Heart left ventricle (tissue), 16 donors: Measurements from ENCODE around the gene CCK. TPM values are rescaled to one million over a fixed set of nuclear protein-coding genes. Genes with fewer than 3 reads are reported as not detected.

Experiments
- ATAC-seq, 4 donors: fragments of 200-7000 bp; cut with Tn5 transposase; one replicate each; pipeline ENCODE4 v1.9.1; 2020 to 2022; ENCODE audit warnings: moderate library complexity in 4 of 4, mild to moderate bottlenecking in 3 of 4, moderate number of reproducible peaks in 1 of 4
- DNase-seq, 5 donors: peaks; one replicate each; pipeline ENCODE4 v3.0.0-alpha.2; 2020
- H3K27ac ChIP-seq, 12 donors: fragments of 200-600 bp; sonication (generic) in 4 of 12; one replicate each; pipeline versions ENCODE4 v1.5.0 to v1.8.0; 2016 to 2022; ENCODE audit warnings: mild to moderate bottlenecking in 2 of 12
- H3K27me3 ChIP-seq, 9 donors: fragments of 200-600 bp; sonication (generic) in 2 of 9; one replicate each; pipeline versions ENCODE4 v1.5.1 to v1.8.0; 2016 to 2022; ENCODE audit warnings: mild to moderate bottlenecking in 3 of 9
- H3K36me3 ChIP-seq, 9 donors: fragments of 200-600 bp; sonication (generic) in 2 of 9; one replicate each; pipeline versions ENCODE4 v1.5.0 to v1.8.0; 2018 to 2022; ENCODE audit warnings: mild to moderate bottlenecking in 2 of 9
- H3K4me1 ChIP-seq, 12 donors: fragments of 200-600 bp; sonication (generic) in 4 of 12; one replicate each; pipeline versions ENCODE4 v1.5.0 to v1.8.0; 2016 to 2022; ENCODE audit warnings: mild to moderate bottlenecking in 3 of 12
- H3K4me3 ChIP-seq, 12 donors: fragments of 200-600 bp; sonication (generic) in 4 of 12; one replicate each; pipeline versions ENCODE4 v1.5.0 to v1.8.0; 2017 to 2022; ENCODE audit warnings: mild to moderate bottlenecking in 9 of 12, moderate library complexity in 4 of 12
- H3K9me3 ChIP-seq, 12 donors: fragments of 200-600 bp; sonication (generic) in 4 of 12; one replicate each; pipeline versions ENCODE4 v1.5.0 to v1.8.0; 2016 to 2022; ENCODE audit warnings: mild to moderate bottlenecking in 1 of 12
- POLR2A ChIP-seq, 2 donors: fragments of 450-650 bp; IDR thresholded peaks; one replicate each; pipeline ENCODE4 v1.6.1; 2017; ENCODE audit warnings: antibody characterized with exemption in 2 of 2, mild to moderate bottlenecking in 2 of 2, moderate library complexity in 2 of 2
- WGBS, 4 donors: extraction: QIAGEN DNeasy Blood & Tissue Kit in 2 of 4; methylation state at CpG; one replicate each; pipeline versions ENCODE4 v1.1.5 to v1.1.7; 2013 to 2018; 5-methylcytosine and 5-hydroxymethylcytosine counted together
- intact Hi-C, 10 donors: fragments of 100-400 bp; cut with DNase I; formaldehyde crosslinking; loops; one replicate each; pipeline versions ENCODE4 v1.11.1 to v1.14.2; 2022
- polyA plus RNA-seq, 2 donors: library from polyadenylated mRNA; stranded (reverse); fragments of 200-250 nt; gene quantifications; one replicate each; pipeline ENCODE4 v1.2.3, GENCODE V29; 2013
- total RNA-seq, 9 donors: library from RNA; depleted of rRNA in 2 of 9; stranded (reverse); fragments of >200 nt in 2 of 9; fragmentation: NEBNext Ultra II Directional in 3 of 9; extraction: Animal tissue kit (Norgen Biotek cat#: 25700) in 3 of 9; gene quantifications; one replicate each; pipeline versions ENCODE4 v1.1.0 to v1.2.4, GENCODE V29; 2016 to 2023
- TF ChIP-seq, protein P1 (sequence below), 12 donors: fragments of 200-600 bp; sonication (generic) in 4 of 12; IDR thresholded peaks; one replicate each; pipeline versions ENCODE4 v1.5.0 to v1.8.0; 2018 to 2022; ENCODE audit warnings: antibody characterized with exemption in 12 of 12, mild to moderate bottlenecking in 5 of 12
- donor health status: ischemic (EF 13 %, LVEDD 7.1; RV severe dilation, severe dysfunction).
- donor health status: healthy with polysubstance abuse.
- donor health status: DM: no; HTN: yes; CAD: no.
- donor health status: DM: no; HTN: no; CAD: no.
- donor health status: ischemic (EF 25% LVEDD 6.9; RV normal size, moderate dysfunction).
- donor health status: ischemic (EF 25% LVEDD 5.7; RV mildly dilated, moderate dysfunction).
- donor health status: healthy.
- donor health status: DM: yes; HTN: yes; CAD: no.
- donor health status: ischemic (EF 35%, LVEDD 5.7; RV mildly dilated, moderate dysfunction).
- donor health status: nonischemic (EF 11% LVEDD 7.7; RV severe dilation, severe dysfunction).
- donor health status: DM: yes; HTN: yes; CAD: no.
- donor health status: PGD.
- donor health status: ischemic (EF 29% LVEDD 5.4; RV normal size, mild dysfunction).
- donor health status: nonischemic (EF 23%, LVEDD 6.1; RV moderate dilation, normal function).

CCK gene
- total and polyA plus RNA-seq, 11 donors: not detected

DNA sequence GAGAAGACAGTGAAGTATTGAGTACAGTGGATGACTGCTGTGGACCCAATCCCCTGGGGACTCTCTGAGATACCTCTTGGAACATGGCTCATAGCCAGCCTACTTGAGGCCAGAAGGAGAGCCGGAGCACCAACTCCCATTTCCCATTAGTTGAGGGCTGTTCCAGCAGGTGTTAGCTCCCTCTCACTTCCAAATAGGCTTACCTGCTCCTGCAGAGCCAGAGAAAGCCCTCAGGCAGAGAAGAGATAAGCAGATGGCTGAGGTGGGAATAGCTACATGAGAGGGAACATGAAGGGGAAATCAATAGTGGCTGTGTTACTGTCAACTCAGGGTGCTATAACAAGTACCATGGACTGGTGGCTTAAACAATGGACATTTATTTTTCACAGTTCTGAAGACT is 4.6 kb upstream of the CCK start:
- no peaks in the 10 kb centered on the region for H3K9me3 ChIP-seq
- H3K27ac ChIP-seq: no peak overlapping the region
- no peak for ATAC-seq
- H3K4me1 ChIP-seq: no peaks in the 10 kb centered on the region
- H3K36me3 ChIP-seq: no peaks in the 10 kb centered on the region
- peaks cover 6 to 52% (median 15%) of the 10 kb centered on the region in 9 donors for H3K27me3 ChIP-seq
- DNase-seq: no peak
- no peak overlapping the region for H3K4me3 ChIP-seq
- 44 to 58% (median 51%) methylated on average over 1 of the region's 1 CpG for WGBS, 4 donors
- TF ChIP-seq, protein P1, sequence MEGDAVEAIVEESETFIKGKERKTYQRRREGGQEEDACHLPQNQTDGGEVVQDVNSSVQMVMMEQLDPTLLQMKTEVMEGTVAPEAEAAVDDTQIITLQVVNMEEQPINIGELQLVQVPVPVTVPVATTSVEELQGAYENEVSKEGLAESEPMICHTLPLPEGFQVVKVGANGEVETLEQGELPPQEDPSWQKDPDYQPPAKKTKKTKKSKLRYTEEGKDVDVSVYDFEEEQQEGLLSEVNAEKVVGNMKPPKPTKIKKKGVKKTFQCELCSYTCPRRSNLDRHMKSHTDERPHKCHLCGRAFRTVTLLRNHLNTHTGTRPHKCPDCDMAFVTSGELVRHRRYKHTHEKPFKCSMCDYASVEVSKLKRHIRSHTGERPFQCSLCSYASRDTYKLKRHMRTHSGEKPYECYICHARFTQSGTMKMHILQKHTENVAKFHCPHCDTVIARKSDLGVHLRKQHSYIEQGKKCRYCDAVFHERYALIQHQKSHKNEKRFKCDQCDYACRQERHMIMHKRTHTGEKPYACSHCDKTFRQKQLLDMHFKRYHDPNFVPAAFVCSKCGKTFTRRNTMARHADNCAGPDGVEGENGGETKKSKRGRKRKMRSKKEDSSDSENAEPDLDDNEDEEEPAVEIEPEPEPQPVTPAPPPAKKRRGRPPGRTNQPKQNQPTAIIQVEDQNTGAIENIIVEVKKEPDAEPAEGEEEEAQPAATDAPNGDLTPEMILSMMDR (IDR thresholded peaks at IDR 0.05): no peak
- no peak for TF ChIP-seq POLR2A (IDR thresholded peaks at IDR 0.05)
- intact Hi-C loops: no loop called here

DNA sequence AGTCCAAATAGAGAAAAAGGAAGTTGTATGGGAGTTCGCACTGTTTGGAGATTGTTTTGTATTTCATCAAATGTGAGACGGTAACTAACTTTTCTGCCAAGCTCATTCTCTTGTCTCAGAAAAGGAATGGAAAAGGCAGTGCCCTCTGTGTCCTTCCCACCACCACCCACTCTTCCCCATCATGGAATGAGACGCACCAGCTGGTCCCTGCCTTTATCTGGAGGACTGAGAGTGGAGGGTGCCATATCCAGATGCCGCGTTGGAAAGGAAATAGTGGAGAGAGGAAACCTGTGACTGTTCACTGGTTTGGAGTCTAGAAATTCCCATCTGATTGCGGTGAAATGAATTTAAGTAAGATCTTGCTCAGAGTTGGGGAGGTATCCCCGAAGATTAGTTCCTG is 3.7 kb upstream of the CCK start:
- H3K4me3 ChIP-seq: no peak overlapping the region
- WGBS, 4 donors: 68 to 80% (median 73%) methylated on average over 7 of the region's 7 CpGs
- H3K9me3 ChIP-seq: no peaks in the 10 kb centered on the region
- DNase-seq: no peak
- ATAC-seq: no peak
- intact Hi-C loops: no loop called here
- H3K27ac ChIP-seq: no peak overlapping the region
- no peaks in the 10 kb centered on the region for H3K36me3 ChIP-seq
- peaks cover 14 to 59% (median 24%) of the 10 kb centered on the region in 9 donors for H3K27me3 ChIP-seq
- peaks cover 0 to 7% (median 2%) of the 10 kb centered on the region in 12 donors for H3K4me1 ChIP-seq
- TF ChIP-seq POLR2A (IDR thresholded peaks at IDR 0.05): no peak
- TF ChIP-seq, protein P1 (IDR thresholded peaks at IDR 0.05): no peak

DNA sequence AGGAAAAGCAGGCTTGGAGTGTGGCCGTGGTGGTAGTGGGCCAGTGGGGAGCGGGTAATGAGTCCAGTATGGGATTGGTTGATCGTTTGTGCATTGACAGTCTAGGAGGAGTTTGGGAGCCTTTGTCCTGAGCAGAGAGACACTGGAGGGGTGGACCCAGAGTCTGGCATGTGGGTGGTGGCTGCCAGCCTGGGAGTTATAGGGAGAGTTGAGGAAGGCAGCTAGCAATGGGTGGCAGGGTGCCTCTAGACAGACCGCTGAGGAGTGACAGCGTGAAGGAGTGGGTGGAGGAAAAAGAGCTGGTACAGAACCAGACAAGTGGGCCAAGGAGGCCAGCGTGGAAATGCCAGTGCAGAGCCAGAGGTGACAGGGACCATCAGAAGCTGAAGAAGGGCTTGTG is 1.9 kb upstream of the CCK start:
- TF ChIP-seq, protein P1 (IDR thresholded peaks at IDR 0.05): no peak
- no peak for TF ChIP-seq POLR2A (IDR thresholded peaks at IDR 0.05)
- WGBS, 4 donors: 89 to 94% (median 92%) methylated on average over 6 of the region's 6 CpGs
- Histone ChIP-seq H3K36me3 (no peaks in the 10 kb centered on the region), H3K9me3 (no peaks in the 10 kb centered on the region), H3K27ac (no peak overlapping the region), H3K4me3 (no peak overlapping the region), H3K4me1 (peaks cover 0 to 21% (median 13%) of the 10 kb centered on the region in 12 donors), H3K27me3 (peaks cover 30 to 75% (median 42%) of the 10 kb centered on the region in 9 donors)
- DNase-seq (no peak), ATAC-seq (no peak)
- intact Hi-C loops: no loop called here

DNA sequence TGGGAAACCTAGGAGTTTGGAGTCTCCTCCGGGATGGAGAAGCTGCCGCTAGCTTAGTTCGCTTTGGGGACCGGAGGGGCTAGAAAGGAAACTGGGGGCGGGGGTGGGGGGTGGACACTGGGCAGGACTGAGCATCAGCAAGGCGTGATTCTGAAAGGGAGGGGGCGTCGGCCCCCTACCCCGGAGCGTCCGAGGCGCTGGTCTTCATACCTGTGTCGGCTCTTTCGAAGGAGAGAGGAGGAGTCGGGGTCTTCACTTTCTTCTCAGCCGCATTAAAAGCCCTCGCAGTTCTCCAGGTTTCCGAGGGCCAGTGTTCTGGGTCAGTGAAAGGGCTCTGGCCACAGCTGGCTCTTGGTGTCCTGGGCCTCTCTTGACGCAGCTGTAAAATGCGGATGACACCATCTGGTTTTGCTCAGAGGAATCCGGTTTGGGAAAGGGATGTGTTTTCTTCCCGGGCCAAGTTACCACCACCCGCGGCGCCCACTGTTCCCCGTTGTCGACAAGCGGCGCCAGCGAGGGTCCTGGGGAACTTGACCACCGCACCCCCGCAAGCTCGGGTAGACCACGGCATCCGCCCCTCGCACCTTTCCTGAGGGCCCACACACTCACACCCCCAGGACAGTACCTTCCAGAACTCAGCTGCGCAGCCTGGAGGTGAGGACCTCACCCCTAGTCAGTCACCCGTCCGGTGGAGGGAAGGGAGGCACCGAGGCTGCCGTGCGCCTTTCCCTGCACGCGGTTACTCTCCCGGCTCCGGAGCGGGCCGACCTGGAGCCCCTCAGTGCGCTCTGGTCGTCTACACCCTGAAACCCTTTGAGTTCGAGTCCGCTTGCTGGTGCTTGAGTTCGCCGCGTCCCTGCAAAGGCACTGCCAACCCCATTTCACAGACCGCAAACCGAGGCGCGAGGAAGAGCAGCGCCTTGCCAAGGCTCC is 660 bp downstream of the CCK start:
- 8 to 15% (median 9%) methylated on average over 54 to 60 of the region's 60 CpGs for WGBS, 4 donors
- intact Hi-C loops: no loop called here
- no peaks in the 10 kb centered on the region for H3K9me3 ChIP-seq
- H3K36me3 ChIP-seq: no peaks in the 10 kb centered on the region
- no peak overlapping the region for H3K4me3 ChIP-seq
- H3K4me1 ChIP-seq: peaks cover 0 to 21% (median 13%) of the 10 kb centered on the region in 12 donors
- TF ChIP-seq, protein P1 (IDR thresholded peaks at IDR 0.05): no peak
- ATAC-seq: no peak
- DNase-seq: no peak
- H3K27ac ChIP-seq: no peak overlapping the region
- H3K27me3 ChIP-seq: peaks cover 30 to 91% (median 59%) of the 10 kb centered on the region in 9 donors
